ENCODE data around the gene CD40LG. TPM values are rescaled to one million over a fixed set of nuclear protein-coding genes. Genes with fewer than 3 reads are reported as not detected.

Gene CD40LG
- total RNA-seq, 2 experiments from 2014 or later, result not detected

GRCh38 chrX:136692271-136692670 is 44.3 kb downstream of the CD40LG start:
- ChIA-PET POLR2A (no interaction called here), CTCF (ENCODE audit: unreplicated experiment) (no interaction called here)
- TF ChIP-seq CTCF (conservative IDR thresholded peaks at IDR 0.05; ENCODE audit: low read length) (no peak), EZH2phosphoT487 (IDR thresholded peaks at IDR 0.05; ENCODE audit: borderline replicate concordance, low read depth, low read length) (no peak)

GRCh38 chrX:136694431-136695087 is 46.6 kb downstream of the CD40LG start:
- H3K9me2 ChIP-seq (ENCODE audit: insufficient read depth, low read length), result no peaks in the 10 kb centered on the region
- BruUV-seq (replicated peaks), result no TSS peak
- intact Hi-C loops (cut with micrococcal nuclease; ENCODE audit: unreplicated experiment), result loop anchor here (2.0 to 10.0 kb wide), 3 partner anchors 86 to 670 kb away; no protein-coding TSS in a partner anchor
- peaks cover 11% of the 10 kb centered on the region for H3K36me3 ChIP-seq (ENCODE audit: insufficient read depth, low read length)
- H3K27ac ChIP-seq (ENCODE audit: low read depth, low read length, poor library complexity, severe bottlenecking), result peak overlapping the region; percentile 40
- H3K4me2 ChIP-seq (ENCODE audit: low read length), result peak overlapping the region; percentile 65
- H4K20me1 ChIP-seq (ENCODE audit: insufficient read depth, low read length), result no peaks in the 10 kb centered on the region
- DNase-seq (ENCODE audit: low spot score), result peak; percentile 58
- TF ChIP-seq EZH2phosphoT487 (IDR thresholded peaks at IDR 0.05; ENCODE audit: borderline replicate concordance, low read depth, low read length) (no peak), CTCF (conservative IDR thresholded peaks at IDR 0.05; ENCODE audit: low read length) (peak; percentile 78)
- ChIA-PET CTCF (ENCODE audit: unreplicated experiment) (no interaction called here), POLR2A (interaction anchor here (0.6 kb wide), 1 partner anchor 130 kb away, joined by 4 read pairs; no protein-coding TSS in a partner anchor)
- peak overlapping the region; percentile 31 for H3K4me3 ChIP-seq (ENCODE audit: low read depth, low read length, poor library complexity, severe bottlenecking)
- no peaks in the 10 kb centered on the region for H3K79me2 ChIP-seq (ENCODE audit: insufficient read depth, low read depth, low read length)
- no peaks in the 10 kb centered on the region for H3K9me3 ChIP-seq (ENCODE audit: low read length)
- H3K4me1 ChIP-seq (ENCODE audit: insufficient read depth, low read length, poor library complexity, severe bottlenecking), result peaks cover 18% of the 10 kb centered on the region
- peak overlapping the region; percentile 72; the same call in 1 of the 2 replicates for H2AFZ ChIP-seq (ENCODE audit: low read length)

More at GRCh38 chrX:136692271-136692670, 44.3 kb downstream of the CD40LG start:
- DNase-seq (ENCODE audit: low spot score), result no peak
- Histone ChIP-seq H3K9me3 (ENCODE audit: low read length) (no peaks in the 10 kb centered on the region), H4K20me1 (ENCODE audit: insufficient read depth, low read length) (no peaks in the 10 kb centered on the region), H3K4me1 (ENCODE audit: insufficient read depth, low read length, poor library complexity, severe bottlenecking) (peaks cover 18% of the 10 kb centered on the region), H3K4me3 (ENCODE audit: low read depth, low read length, poor library complexity, severe bottlenecking) (no peak overlapping the region), H3K9me2 (ENCODE audit: insufficient read depth, low read length) (no peaks in the 10 kb centered on the region), H3K4me2 (ENCODE audit: low read length) (no peak overlapping the region), H3K79me2 (ENCODE audit: insufficient read depth, low read depth, low read length) (no peaks in the 10 kb centered on the region), H3K27ac (ENCODE audit: low read depth, low read length, poor library complexity, severe bottlenecking) (no peak overlapping the region), H3K36me3 (ENCODE audit: insufficient read depth, low read length) (peaks cover 28% of the 10 kb centered on the region), H2AFZ (ENCODE audit: low read length) (no peak overlapping the region)
- BruUV-seq (replicated peaks), result no TSS peak
- intact Hi-C loops (cut with micrococcal nuclease; ENCODE audit: unreplicated experiment), result loop anchor here (10.0 kb wide), 2 partner anchors 177 to 667 kb away; no protein-coding TSS in a partner anchor

GRCh38 chrX:136697156-136697555 is 49.2 kb downstream of the CD40LG start:
- H3K4me1 ChIP-seq (ENCODE audit: insufficient read depth, low read length, poor library complexity, severe bottlenecking), result peaks cover 13% of the 10 kb centered on the region
- ChIA-PET CTCF (ENCODE audit: unreplicated experiment) (no interaction called here), POLR2A (no interaction called here)
- H2AFZ ChIP-seq (ENCODE audit: low read length), result no peak overlapping the region
- no TSS peak for BruUV-seq (replicated peaks)
- no peak overlapping the region for H3K4me2 ChIP-seq (ENCODE audit: low read length)
- intact Hi-C loops (cut with micrococcal nuclease; ENCODE audit: unreplicated experiment), result loop anchor here (10.0 kb wide), 2 partner anchors 182 to 672 kb away; no protein-coding TSS in a partner anchor
- TF ChIP-seq EZH2phosphoT487 (IDR thresholded peaks at IDR 0.05; ENCODE audit: borderline replicate concordance, low read depth, low read length) (no peak), CTCF (conservative IDR thresholded peaks at IDR 0.05; ENCODE audit: low read length) (no peak)
- peaks cover 4% of the 10 kb centered on the region; the same call in 1 of the 2 replicates for H3K36me3 ChIP-seq (ENCODE audit: insufficient read depth, low read length)
- H3K27ac ChIP-seq (ENCODE audit: low read depth, low read length, poor library complexity, severe bottlenecking), result no peak overlapping the region
- H3K9me2 ChIP-seq (ENCODE audit: insufficient read depth, low read length), result no peaks in the 10 kb centered on the region
- H3K9me3 ChIP-seq (ENCODE audit: low read length), result no peaks in the 10 kb centered on the region
- H3K79me2 ChIP-seq (ENCODE audit: insufficient read depth, low read depth, low read length), result no peaks in the 10 kb centered on the region
- H4K20me1 ChIP-seq (ENCODE audit: insufficient read depth, low read length), result no peaks in the 10 kb centered on the region
- DNase-seq (ENCODE audit: low spot score), result no peak
- H3K4me3 ChIP-seq (ENCODE audit: low read depth, low read length, poor library complexity, severe bottlenecking), result no peak overlapping the region

Data from OCI-LY7 (cell line).